A549 treated with RU486 at 1 μM for 4 hours (cell line): Measurements from ENCODE around the gene CD86. TPM values are rescaled to one million over a fixed set of nuclear protein-coding genes. Genes with fewer than 3 reads are reported as not detected.

Experiments
- total RNA-seq: library from RNA; stranded (reverse); fragments of 200-300 nt; extraction: Qiagen RNA extraction; gene quantifications from 5 replicates; pipeline ENCODE4 v1.2.3, GENCODE V29; 2022; ENCODE audit warnings: low read depth

Gene CD86, protein sequence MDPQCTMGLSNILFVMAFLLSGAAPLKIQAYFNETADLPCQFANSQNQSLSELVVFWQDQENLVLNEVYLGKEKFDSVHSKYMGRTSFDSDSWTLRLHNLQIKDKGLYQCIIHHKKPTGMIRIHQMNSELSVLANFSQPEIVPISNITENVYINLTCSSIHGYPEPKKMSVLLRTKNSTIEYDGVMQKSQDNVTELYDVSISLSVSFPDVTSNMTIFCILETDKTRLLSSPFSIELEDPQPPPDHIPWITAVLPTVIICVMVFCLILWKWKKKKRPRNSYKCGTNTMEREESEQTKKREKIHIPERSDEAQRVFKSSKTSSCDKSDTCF
- total RNA-seq = not detected in 5 replicates

DNA sequence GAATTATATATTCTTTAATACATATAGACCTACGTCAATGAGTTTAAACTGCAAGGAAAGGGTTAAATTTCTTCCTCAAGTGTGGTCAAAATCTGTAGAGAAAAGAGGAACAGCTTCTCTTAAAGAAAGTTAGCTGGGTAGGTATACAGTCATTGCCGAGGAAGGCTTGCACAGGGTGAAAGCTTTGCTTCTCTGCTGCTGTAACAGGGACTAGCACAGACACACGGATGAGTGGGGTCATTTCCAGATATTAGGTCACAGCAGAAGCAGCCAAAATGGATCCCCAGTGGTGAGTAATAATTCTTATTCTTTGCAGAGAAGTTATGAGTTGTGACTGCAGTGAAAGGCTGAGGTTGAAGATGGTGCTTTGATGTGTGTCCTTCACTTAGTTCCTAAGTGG is at the start of gene CD86:
CD86 (plus strand) TSS at position 148 of the 400 bp plus-strand sequence; CDS start at position 276, 128 bp downstream.

DNA sequence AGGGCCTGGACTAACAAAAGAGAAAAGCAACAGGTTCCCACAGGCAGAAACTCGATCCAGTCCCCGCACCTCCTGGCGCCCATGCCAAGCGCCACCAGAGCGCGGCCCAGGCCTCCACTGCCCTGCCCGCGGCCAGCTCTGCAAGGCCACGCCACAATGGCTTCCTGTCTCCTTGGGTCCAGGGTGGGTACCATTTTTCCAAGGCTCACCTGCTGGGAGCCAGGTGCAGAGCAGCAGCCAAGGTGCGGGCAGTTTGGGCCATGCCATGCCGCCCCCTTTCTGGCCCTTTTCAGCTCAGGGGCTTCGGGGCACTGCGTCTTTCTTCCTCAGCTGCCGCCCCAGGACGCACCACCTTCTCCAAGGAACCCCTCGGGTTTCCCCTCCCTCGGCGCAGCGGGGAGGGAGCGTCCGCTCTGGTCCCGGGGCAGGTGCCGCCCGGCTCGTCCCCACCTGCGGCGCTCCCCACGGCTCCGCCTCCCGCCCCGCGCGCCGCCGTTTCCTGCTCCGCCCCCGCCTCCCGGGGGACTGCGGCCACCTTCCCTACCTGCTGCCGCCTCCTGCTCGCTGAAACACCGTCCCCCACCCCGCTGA is 33.3 kb upstream of the CD86 start, which contains the start of gene ILDR1:
ILDR1 (minus strand) TSS at position 437 of the 591 bp plus-strand sequence; CDS start at position 267, 170 bp downstream.

Other genes with a start within 250 kb of the CD86 start
- 7.4 to 11.4 TPM (median 10.6 TPM) in 5 replicates for gene IQCB1, start 220.3 kb upstream of the CD86 start, total RNA-seq
- 1.7 to 3.2 TPM (median 1.9 TPM) in 5 replicates for gene EAF2, start 220.2 kb upstream of the CD86 start, total RNA-seq
- gene SLC15A2, start 161.0 kb upstream of the CD86 start, total RNA-seq = 0.08 to 0.27 TPM (median 0.26 TPM) in 4 of 5 replicates, not detected in the other
- not detected in 5 replicates for gene ILDR1, start 33.1 kb upstream of the CD86 start, total RNA-seq
- gene CASR, start 128.3 kb downstream of the CD86 start, total RNA-seq = not detected in 5 replicates